ENCODE results near the gene PSMB8. TPM values are rescaled to one million over a fixed set of nuclear protein-coding genes. Genes with fewer than 3 reads are reported as not detected.

PSMB8 gene
- total and polyA plus RNA-seq, 12 donors: 8.5 to 127 (median 13.6) TPM

DNA sequence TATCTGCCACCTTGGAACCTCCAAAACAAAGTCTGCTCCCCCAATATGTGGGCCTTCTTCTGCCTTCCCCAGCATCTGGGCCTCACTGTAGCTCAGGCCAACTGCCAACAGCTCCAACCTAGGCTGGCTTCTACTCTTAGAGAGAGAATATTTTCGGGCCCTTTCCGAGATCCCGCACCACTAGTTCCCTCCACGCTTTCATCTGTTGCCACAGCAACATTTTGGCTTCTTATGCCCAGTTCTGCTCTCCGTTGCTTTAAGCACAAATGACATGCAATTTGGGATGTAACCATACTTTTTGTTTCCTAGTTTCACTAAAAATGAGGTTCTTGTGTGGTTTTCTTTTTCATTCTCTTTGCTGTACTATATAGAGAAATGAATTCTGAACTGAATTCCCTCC is 43.8 kb upstream of the PSMB8 start:
- intact Hi-C loops (cut with DNase I): loop anchor here in 7 of 10 donors (2.0 to 10.0 kb wide), 10 partner anchors 45 to 205 kb away; partner anchors contain the start of genes BRD2 (in 1 of the 7) and HLA-DMA (in 1 of the 7)
- Histone ChIP-seq H3K9me3 (no peaks in the 10 kb centered on the region), H3K36me3 (no peaks in the 10 kb centered on the region), H3K27ac (no peak overlapping the region), H3K4me3 (no peak overlapping the region), H3K27me3 (no peaks in the 10 kb centered on the region), H3K4me1 (peaks cover 0 to 27% (median 0%) of the 10 kb centered on the region in 9 donors)
- TF ChIP-seq, protein P1, sequence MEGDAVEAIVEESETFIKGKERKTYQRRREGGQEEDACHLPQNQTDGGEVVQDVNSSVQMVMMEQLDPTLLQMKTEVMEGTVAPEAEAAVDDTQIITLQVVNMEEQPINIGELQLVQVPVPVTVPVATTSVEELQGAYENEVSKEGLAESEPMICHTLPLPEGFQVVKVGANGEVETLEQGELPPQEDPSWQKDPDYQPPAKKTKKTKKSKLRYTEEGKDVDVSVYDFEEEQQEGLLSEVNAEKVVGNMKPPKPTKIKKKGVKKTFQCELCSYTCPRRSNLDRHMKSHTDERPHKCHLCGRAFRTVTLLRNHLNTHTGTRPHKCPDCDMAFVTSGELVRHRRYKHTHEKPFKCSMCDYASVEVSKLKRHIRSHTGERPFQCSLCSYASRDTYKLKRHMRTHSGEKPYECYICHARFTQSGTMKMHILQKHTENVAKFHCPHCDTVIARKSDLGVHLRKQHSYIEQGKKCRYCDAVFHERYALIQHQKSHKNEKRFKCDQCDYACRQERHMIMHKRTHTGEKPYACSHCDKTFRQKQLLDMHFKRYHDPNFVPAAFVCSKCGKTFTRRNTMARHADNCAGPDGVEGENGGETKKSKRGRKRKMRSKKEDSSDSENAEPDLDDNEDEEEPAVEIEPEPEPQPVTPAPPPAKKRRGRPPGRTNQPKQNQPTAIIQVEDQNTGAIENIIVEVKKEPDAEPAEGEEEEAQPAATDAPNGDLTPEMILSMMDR (IDR thresholded peaks at IDR 0.05): no peak
- ATAC-seq (no peak), DNase-seq (no peak)
- WGBS, 2 donors: 85 to 88% methylated on average over 5 of the region's 5 CpGs

DNA sequence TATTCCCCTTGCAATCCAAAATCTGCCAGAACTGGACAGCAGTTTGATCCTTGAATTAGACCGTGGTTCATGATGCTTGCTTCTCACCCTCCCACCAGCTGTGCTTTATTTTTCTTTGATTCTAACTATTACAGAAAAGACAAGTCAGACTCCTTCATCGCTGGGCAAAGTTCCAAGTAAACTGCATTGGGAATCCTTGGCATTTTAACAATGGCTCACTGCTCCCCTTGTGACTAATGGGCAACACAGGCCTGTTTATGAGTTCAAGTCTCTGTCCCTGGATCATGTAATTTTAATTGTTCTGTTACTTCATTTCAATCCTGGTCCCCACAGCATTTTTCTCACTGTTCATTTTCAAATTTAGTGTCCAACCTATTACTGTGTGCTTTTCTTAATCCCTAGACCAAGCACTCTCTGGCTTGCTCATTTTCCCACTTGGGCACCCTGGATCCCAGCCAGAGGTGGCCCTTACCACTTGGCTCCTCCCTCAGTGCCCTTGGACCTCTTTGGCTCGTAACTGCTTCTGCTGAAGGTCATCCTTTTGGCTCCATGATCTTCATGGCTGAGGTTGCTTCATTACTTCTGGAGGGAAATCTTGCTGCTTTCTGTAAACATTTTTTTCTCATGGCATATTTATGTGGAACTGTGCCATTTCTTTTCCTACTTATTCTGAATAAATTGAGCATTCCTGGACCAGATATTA is 43.0 kb upstream of the PSMB8 start:
- Histone ChIP-seq H3K27ac (peak overlapping the region in 1 of 10 donors; percentile 2), H3K4me1 (peaks cover 0 to 27% (median 0%) of the 10 kb centered on the region in 9 donors), H3K36me3 (no peaks in the 10 kb centered on the region), H3K4me3 (no peak overlapping the region), H3K9me3 (no peaks in the 10 kb centered on the region), H3K27me3 (no peaks in the 10 kb centered on the region)
- peak in 1 of 8 donors; percentile 38 for ATAC-seq
- TF ChIP-seq, protein P1 (IDR thresholded peaks at IDR 0.05): no peak
- intact Hi-C loops (cut with DNase I): loop anchor here in 7 of 10 donors (2.0 to 10.0 kb wide), 10 partner anchors 45 to 205 kb away; partner anchors contain the start of genes BRD2 (in 1 of the 7) and HLA-DMA (in 1 of the 7)
- 42 to 44% methylated on average over 3 of the region's 3 CpGs for WGBS, 2 donors
- DNase-seq: peak in 1 of 2 donors; percentile 15

DNA sequence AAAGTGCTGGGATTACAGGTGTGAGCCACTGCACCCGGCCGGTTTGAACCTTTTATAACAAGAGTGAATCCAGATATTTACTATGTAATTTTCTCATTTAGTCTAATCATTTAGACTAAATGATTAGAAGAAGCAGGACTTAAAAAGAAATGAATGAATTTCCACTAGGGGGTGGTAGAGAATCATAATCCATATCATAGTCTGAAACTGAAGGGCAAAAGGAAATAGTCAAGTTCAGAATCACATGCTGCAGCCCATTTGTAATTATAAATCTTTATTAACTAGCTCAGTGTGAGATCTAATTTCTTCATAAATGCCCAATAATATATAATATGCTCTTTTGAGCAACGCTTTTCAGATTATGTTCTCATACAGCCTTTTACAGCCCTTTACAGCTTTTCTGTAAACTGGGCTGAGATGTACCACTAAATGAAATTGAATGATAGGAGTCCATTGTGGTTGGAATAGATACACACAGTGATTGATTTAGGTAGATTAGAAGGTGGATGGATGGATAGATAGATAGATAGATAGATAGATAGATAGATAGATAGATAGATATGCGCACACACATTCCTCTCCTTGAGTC is 41.9 kb upstream of the PSMB8 start:
- Histone ChIP-seq H3K27ac (no peak overlapping the region), H3K4me3 (no peak overlapping the region), H3K27me3 (no peaks in the 10 kb centered on the region), H3K9me3 (no peaks in the 10 kb centered on the region), H3K4me1 (peaks cover 0 to 27% (median 0%) of the 10 kb centered on the region in 9 donors), H3K36me3 (no peaks in the 10 kb centered on the region)
- intact Hi-C loops (cut with DNase I): loop anchor here in 9 of 10 donors (1.0 to 10.0 kb wide), 11 partner anchors 47 to 207 kb away; partner anchors contain the start of genes BRD2 (in 1 of the 9) and HLA-DMA (in 1 of the 9)
- ATAC-seq (peak in 6 of 8 donors; percentile 31 to 76 (median 66)), DNase-seq (no peak)
- 47 to 56% methylated on average over 4 of the region's 4 CpGs for WGBS, 2 donors
- TF ChIP-seq, protein P1 (IDR thresholded peaks at IDR 0.05): peak; percentile 50 to 81 (median 68)

DNA sequence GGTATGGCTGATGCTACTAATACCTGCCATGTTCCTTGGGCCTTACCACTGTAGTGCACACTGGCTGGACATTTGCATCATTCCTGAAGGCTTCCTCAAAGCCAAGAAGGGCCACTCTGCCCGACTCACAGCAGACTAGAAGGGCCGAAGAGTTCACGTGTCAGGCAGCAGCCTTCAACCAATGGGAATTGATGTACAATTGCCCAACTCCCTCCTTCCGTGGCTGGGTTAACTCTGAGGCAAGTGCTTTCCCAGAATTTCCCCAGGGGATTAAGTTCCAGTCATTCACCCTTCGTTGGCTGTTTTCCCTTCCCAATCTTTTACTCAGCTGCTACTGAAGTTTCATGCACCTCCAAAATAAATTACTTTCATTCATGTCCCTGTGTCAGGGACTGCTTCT is 39.9 kb upstream of the PSMB8 start:
- no peak overlapping the region for H3K4me3 ChIP-seq
- TF ChIP-seq, protein P1 (IDR thresholded peaks at IDR 0.05): no peak
- H3K27ac ChIP-seq: peak overlapping the region in 2 of 10 donors; percentile 7 to 53
- WGBS, 2 donors: 14 to 17% methylated on average over 5 of the region's 5 CpGs
- no peaks in the 10 kb centered on the region for H3K36me3 ChIP-seq
- ATAC-seq (peak; percentile 64 to 89 (median 69)), DNase-seq (peak; percentile 14 to 53)
- peaks cover 0 to 27% (median 0%) of the 10 kb centered on the region in 9 donors for H3K4me1 ChIP-seq
- intact Hi-C loops (cut with DNase I): loop anchor here in 5 of 10 donors (2.0 to 10.0 kb wide), 3 partner anchors 49 to 101 kb away; no protein-coding TSS in a partner anchor
- no peaks in the 10 kb centered on the region for H3K9me3 ChIP-seq
- peaks cover 0 to 17% (median 10%) of the 10 kb centered on the region in 7 donors for H3K27me3 ChIP-seq

Data from heart right ventricle (tissue), 16 donors.